Measurements from ENCODE around the gene TUT4.

Gene TUT4

GRCh38 chr1:52572387-52572786 lies 19.5 kb upstream of the TUT4 start:
- DNase-seq: no peak

GRCh38 chr1:52571783-52572182 lies 18.9 kb upstream of the TUT4 start:
- DNase-seq: no peak

GRCh38 chr1:52569449-52570210 lies 16.7 kb upstream of the TUT4 start:
- DNase-seq: no peak

- no peak for DNase-seq
These were observed 15.1 kb upstream of the TUT4 start for GRCh38 chr1:52567943-52568342.

GRCh38 chr1:52562766-52563165 lies 9.9 kb upstream of the TUT4 start:
- no peak for DNase-seq

- DNase-seq: no peak
These were observed 7.0 kb upstream of the TUT4 start for GRCh38 chr1:52559875-52560274.

GRCh38 chr1:52558941-52559340 lies 6.0 kb upstream of the TUT4 start:
- DNase-seq: no peak

- no peak for DNase-seq
These were observed 3.9 kb upstream of the TUT4 start for GRCh38 chr1:52556641-52557360.

DNA sequence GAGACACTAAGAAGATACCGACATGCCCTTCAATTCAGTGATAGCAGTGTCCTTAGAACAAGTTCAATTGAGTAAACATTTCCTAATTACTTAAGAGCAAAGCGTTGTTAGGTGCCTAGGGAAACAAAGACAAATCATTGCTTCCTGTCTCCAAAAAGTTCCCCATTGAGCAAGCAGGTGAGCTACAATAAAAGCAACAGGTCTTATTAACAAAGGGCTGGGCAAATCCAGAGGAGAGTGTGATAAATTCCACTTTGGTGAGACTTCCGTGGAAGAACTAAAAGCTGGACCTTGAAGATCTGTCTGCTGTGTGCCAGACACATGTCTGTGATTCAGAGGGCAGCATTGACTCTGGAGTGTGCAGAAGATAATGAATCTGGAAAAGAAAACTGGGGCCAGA lies 1.9 kb upstream of the TUT4 start:
- DNase-seq: no peak

- DNase-seq: no peak
These were observed 1.4 kb upstream of the TUT4 start for GRCh38 chr1:52554267-52554640.

- no peak for DNase-seq
These were observed 722 bp upstream of the TUT4 start for GRCh38 chr1:52553362-52554266.

DNA sequence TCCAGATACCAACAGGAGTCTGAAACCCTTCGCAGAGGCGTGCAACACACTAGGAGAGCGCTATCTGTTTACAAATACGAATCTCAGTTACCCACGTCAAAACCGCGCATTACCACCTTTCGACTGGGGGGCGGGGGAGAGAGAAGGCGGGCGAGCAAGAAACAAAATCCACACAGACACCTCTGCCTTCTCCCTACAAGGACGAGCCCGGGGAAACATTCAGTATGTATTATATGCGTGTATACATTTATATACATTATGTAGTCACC lies 722 bp downstream of the TUT4 start:
- no peak for DNase-seq

DNA sequence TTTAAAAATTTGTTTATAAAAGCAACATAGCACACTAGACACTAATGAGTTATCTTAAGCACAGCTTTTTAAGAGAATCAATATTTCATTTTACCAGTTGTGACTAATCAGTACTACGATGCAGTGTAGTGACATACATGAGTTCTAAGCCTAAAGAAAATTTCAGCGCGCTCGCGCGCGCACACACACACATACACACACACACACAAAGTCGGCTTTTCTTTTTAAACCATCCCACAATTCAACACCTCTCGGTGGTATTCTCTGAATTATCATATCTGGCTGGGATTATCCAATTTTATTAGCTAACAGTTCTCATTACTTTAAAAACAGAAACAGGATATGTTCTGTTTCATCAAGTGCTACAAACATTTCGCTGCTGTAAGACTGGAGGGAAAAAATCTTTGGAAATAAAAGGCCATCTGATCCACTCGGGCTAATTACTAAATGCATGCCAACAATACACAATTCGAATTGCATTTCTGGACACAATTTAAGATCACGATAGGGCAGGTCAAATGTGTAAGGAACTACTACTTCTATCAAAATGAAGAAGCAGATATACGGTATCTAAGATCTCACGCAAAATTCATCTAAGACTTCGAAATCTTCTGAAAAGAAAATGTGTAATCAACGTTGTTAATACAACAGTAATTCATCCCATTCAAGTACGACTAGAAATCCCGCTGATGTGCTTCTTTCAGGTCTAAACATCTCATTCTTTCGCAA lies 1.2 kb downstream of the TUT4 start:
- DNase-seq: no peak

DNA sequence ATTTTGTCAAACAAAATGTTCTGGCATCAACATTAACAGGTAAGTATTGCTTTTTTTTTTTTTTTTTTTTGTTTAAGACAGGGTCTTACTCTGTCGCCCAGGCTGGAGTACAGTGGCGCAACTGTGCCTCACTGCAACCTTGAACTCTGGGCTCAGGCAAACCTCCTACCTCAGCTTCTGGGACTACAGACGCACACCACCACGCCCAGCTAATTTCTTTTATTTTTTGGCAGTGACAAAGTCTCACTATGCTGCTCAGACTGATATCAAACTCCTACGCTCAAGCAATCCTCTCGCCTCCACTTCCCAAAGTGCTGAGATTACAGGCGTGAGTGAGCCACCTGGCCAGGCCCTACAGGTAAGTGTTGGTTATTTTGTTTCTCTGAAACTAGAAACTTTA lies 2.4 kb downstream of the TUT4 start:
- DNase-seq: no peak

GRCh38 chr1:52549267-52549666 lies 3.6 kb downstream of the TUT4 start:
- DNase-seq: no peak

DNA sequence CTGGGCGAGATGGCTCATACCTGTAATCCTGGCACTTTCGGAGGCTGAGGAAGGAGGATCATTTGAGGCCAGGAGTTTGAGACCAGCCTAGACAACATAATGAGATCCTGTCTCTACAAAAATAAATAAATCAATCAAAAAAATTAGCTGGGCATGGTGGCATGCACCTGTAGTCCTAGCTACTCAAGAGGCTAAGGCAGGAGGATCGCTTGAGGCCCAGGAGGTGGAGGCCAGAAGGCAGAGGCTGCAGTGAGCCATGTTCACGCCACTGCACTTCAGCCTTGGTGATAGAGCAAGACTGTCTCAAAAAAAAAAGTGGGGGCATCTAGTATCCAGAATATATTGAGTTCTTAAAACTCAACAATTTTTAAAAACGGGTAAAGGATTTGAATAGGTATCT lies 6.0 kb downstream of the TUT4 start:
- DNase-seq: no peak

GRCh38 chr1:52544665-52545525 lies 8.0 kb downstream of the TUT4 start:
- DNase-seq: no peak

GRCh38 chr1:52542085-52542688 lies 10.7 kb downstream of the TUT4 start:
- DNase-seq: no peak

DNA sequence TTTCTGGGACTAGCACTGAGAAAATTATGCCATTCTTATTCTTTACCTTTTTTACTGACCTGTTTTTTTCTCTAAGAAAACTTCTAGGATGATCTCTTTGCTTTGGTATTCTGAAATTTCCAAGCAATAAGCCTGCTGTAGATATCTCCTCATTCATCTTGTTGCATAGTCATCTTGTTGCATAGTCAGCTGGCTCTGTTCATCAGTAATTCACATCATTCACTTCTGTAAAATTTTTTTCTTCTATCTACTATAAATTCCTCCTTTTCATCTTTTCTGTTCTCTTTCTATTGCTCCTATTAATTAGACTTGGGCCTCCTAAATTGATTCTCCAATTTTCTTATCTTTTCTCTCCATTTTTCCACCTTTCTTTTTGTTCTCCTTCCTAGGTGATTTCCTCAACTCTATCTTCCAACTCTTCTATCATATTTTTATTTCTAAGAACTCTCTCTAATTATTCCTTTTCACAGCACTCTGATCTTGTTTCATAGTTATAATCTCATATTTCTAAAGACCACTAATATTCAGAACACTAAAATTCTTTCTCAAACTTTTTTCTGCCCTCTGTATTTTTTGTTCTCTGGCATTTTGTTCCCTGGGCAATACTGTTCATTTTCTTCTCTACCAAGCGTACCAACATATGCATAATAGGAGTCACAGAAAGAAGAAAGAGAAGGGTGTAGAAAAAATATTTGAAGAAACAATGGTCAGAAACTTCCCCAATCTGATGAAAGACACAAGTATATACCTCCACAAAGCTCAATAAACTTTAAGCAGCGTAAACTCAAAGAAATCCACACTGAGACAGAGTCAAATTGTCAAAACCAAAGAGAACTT lies 17.7 kb downstream of the TUT4 start:
- no peak for DNase-seq

DNA sequence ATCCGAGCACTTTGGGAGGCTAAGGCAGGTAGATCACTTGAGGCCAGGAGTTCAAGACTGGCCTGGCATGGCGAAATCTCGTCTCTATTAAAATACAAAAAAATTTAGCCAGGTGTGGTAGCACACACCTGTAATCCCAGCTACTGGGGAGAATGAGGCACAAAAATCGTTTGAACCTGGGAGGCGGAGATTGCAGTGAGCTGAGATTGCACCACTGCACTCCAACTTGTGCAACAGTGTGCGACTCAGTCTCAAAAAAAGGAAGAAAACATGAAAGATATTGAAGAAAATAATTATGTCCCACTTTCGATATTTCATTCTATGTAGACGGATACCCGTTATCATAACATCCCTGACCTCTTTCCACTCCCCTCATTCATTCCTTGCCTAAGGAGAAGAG lies 19.2 kb downstream of the TUT4 start:
- DNase-seq: no peak
